HG03196 (cell line): ENCODE results near the gene BAIAP2L1.

Experiments
- ATAC-seq: cut with Tn5 transposase; IDR thresholded peaks from one replicate; pipeline ENCODE4 v1.9.1; 2021; ENCODE audit not compliant: unreplicated experiment

The BAIAP2L1 gene

DNA sequence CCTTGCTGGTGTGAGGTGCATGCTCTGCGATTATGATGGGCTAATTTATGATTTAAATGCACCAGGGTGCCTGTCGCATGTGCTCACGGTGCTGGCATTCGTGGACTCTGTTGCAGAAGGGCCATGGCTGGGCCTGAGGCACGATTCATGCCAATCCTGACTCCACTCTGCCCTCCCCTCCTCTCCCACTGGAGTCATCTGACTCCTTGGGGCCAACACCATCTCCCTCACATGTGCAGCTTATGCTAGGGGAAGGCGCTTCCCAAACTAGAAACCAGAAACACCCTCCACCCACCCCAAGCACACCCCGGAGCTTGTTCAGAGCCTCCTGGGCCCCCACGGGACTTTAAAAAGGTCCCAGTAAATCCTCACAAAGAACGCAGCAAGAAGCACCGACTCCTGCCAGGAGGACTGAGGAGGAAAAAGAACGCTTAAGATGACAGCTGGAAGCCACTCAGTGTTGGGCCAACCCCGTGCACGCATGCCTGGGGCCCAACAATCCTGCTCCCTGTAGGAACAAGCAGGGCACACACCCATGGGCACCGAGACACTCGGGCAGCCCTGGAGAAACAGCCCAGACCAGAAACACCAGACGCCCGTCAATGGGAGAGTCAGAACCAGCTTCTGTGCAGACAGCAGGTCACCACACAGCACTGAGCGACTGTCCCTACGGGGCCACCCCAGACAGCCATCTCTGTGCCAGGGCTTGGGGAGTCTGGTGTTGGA is 105.3 kb downstream of the BAIAP2L1 start:
- no peak for ATAC-seq

DNA sequence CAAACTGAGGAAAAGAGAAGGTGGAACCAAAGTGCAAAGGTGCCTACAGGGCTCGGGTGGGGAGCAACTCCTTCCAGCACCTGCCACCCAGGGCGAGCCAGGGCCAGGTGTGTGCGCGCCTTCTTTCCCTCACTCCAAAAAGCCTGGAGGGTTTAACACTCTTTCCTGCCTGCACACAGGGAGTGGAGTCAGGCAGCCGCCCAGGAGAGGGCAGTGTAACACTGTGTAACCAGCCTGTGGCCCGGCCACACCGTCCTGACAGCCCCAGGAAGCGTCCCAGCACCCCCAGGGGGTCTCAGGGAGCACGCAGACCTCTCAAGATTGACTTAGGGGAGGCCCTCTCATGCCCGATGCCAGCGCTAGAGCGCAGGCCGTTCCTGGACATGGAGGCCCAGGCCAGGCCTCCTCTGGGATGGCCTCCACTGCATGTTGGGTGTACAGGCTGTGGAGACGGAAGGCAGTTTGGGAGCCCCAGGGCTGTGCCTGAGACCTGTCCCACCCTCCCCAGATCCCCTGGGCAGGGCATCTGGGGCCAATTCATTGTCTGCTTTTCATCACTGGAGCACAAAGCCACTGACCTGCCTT is 106.0 kb downstream of the BAIAP2L1 start:
- ATAC-seq, result no peak

GRCh38 chr7:98294326-98294725 is 106.6 kb downstream of the BAIAP2L1 start:
- ATAC-seq, result no peak

DNA sequence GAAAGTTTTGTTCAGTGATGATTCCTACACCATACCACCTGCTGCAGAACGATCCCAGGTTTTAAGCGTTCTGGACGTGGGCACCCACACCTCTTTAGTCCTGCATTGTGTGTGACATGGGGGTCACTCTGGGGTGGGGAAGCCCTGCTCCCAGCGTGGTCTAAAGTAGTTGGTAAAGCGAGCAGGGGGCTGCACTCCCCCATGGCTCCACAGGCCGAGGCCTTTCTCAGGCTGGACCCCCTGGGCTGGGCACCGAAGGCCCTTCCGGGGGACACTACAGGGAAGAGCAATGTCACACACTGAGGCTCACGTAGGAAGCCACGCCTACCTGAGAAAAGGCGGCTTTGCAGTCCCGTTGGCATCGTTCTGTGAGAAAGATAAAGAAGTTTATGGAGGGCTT is 107.1 kb downstream of the BAIAP2L1 start:
- ATAC-seq, result no peak

GRCh38 chr7:98293265-98293664 is 107.6 kb downstream of the BAIAP2L1 start:
- no peak for ATAC-seq

- ATAC-seq, result no peak
These were observed 109.2 kb downstream of the BAIAP2L1 start for GRCh38 chr7:98291717-98292116.

DNA sequence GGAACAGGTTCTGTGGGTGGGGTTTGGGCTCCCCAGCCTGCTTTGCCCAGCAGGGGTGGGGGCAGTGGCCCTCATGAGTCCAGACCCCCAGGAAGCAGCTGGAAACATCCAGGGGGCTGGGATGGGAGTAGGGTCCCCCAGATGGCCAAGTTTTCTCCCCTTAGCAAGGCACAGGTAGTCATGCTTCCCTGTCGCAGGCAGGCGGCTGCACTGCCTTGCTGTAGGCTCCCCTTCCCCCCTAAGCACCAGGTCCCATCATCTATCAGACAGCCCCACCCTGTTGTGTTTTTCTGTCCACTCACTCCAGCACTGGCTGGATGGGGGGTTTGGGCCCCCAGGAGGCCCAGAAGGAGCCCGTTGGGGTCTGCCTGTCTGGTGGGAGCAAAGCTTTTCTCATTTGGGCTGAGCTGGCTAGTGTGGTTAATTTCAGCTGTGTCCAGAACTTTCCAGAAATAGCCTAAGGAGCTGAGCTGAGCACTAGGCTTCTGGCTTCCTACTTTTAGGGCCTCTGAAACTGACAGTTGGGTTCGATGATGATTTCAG is 111.5 kb downstream of the BAIAP2L1 start:
- no peak for ATAC-seq

GRCh38 chr7:98288064-98288823 is 112.6 kb downstream of the BAIAP2L1 start:
- ATAC-seq, result no peak

DNA sequence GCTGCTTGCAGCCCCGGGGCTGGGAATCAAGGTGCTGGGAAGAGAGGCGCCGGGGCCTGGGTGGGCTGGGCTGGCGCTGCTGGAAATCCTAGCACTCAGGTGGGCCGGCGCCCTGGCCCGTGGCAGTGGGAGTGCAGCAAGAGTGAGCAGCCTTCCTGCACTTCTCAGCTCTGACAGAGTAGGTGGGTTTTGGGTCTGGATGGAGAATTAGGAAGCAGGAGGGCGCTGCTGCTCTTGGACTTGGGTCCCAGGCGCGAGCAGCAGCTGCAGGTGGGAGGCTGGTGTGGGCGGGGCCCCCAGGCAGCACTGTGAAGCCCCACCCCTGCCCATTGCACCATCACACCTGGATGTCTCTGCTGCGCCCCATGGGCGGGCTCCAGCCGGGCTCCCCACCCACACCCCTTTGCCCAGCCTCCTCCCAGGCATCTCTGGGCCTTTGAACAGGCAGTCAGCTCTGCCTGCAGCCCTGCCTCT is 113.4 kb downstream of the BAIAP2L1 start:
- no peak for ATAC-seq

DNA sequence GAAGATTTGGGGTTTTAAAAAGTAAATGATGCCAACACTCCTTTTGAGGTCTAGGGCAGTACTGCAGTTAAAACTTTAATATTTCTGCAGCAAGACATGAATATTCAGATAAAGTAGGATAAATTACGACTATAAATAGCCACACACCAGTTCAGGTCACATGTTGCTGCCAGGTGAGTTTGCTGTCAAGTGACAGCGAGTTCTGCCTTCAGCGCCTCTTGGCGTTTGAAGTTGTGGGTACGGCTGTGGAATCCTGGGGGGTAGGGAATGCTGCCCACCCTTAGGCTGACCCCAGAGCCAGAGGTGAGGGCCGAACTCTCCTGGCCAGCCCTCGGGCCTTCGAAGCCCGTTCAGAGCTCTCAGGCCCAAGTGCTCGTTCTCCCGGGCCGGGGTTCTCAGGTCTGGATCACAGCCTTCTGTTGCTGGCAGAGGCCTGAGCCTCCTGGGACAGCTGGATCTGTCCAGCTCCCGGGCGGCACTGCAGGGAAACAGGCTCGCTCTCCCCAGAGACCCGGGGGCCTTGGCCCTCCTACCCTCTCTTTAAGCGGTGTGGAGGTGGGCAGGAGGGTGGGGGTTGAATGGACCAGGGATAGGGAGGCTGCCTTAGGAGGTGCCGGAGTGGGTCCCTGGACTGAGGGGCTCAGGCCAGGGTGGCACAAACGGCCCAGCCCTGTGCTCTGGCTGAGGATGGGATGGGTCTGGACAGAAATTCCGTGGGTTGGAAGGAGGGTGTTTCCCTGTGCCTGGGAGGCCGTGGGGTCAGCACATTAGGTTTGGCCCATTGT is 114.0 kb downstream of the BAIAP2L1 start:
- ATAC-seq, result no peak

- no peak for ATAC-seq
These were observed 114.8 kb downstream of the BAIAP2L1 start for GRCh38 chr7:98286093-98286539.

DNA sequence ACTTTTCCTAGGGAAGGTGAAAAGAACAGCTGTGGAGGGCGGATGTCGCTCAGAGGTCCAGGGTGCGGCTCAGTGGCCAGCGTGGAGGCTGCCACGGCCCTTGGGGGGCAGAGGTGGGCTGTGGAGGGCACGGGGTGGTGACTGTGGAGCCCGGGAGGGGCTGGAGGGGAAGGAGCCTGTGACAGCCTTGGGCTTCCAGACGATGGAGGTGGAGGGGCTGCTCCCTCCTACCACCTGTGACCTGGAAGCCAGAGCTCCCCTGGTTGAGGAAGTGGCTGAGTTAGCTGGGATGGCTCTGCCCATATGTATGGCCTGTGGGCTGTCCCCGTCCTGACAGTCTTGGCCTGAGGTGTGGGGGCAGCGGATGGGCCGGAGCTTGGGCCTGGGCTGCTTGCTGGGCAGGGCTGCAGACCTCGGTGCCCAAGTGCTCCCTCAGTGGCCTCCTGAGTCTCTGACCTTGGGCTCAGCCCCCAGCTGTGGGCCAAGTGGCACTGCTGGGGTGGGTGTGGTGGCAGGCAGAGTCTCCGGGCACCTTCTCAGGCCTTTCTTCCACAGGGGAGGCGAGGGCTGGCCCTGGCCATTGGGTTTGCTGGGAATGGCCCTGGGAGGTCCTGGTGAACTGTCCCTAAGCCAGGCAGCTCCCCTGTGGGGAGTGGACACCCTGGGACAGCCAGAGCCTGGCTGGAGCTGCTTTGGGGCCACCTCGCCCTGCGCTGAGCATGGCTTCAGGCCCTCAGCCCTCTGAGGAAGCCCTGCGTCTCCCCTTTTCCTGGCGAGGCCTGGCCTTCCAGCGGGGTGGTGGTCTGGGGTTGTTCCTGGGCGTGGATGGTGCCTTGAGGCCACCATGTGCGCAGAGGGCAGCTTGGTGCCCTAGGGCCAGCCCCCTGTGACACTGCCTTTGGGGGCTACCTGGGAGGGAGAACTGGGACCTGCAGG is 115.5 kb downstream of the BAIAP2L1 start:
- no peak for ATAC-seq

- no peak for ATAC-seq
These were observed 116.4 kb downstream of the BAIAP2L1 start for GRCh38 chr7:98284335-98285036.

GRCh38 chr7:98283887-98284222 is 117.0 kb downstream of the BAIAP2L1 start:
- no peak for ATAC-seq

GRCh38 chr7:98283127-98283886 is 117.6 kb downstream of the BAIAP2L1 start:
- ATAC-seq, result no peak

GRCh38 chr7:98282703-98283102 is 118.2 kb downstream of the BAIAP2L1 start:
- ATAC-seq, result no peak

- peak; percentile 16 for ATAC-seq
These were observed 118.9 kb downstream of the BAIAP2L1 start for GRCh38 chr7:98281757-98282606.
